Heart left ventricle (tissue), 13 donors: ENCODE data around the gene XIRP1.

Experiments used
- POLR2A ChIP-seq, 2 donors: fragments of 450-650 bp; IDR thresholded peaks; one replicate each; pipeline ENCODE4 v1.6.1; 2017; ENCODE audit warnings: antibody characterized with exemption in 2 of 2, mild to moderate bottlenecking in 2 of 2, moderate library complexity in 2 of 2
- TF ChIP-seq, protein P1 (sequence below), 12 donors: fragments of 200-600 bp; sonication (generic) in 4 of 12; IDR thresholded peaks; one replicate each; pipeline versions ENCODE4 v1.5.0 to v1.8.0; 2018 to 2022; ENCODE audit warnings: antibody characterized with exemption in 12 of 12, mild to moderate bottlenecking in 5 of 12
- donor health status: ischemic (EF 13 %, LVEDD 7.1; RV severe dilation, severe dysfunction).
- donor health status: DM: no; HTN: yes; CAD: no.
- donor health status: DM: no; HTN: no; CAD: no.
- donor health status: ischemic (EF 25% LVEDD 6.9; RV normal size, moderate dysfunction).
- donor health status: ischemic (EF 25% LVEDD 5.7; RV mildly dilated, moderate dysfunction).
- donor health status: ischemic (EF 35%, LVEDD 5.7; RV mildly dilated, moderate dysfunction).
- donor health status: nonischemic (EF 11% LVEDD 7.7; RV severe dilation, severe dysfunction).
- donor health status: DM: yes; HTN: yes; CAD: no.
- donor health status: PGD.
- donor health status: ischemic (EF 29% LVEDD 5.4; RV normal size, mild dysfunction).
- donor health status: nonischemic (EF 23%, LVEDD 6.1; RV moderate dilation, normal function).

DNA sequence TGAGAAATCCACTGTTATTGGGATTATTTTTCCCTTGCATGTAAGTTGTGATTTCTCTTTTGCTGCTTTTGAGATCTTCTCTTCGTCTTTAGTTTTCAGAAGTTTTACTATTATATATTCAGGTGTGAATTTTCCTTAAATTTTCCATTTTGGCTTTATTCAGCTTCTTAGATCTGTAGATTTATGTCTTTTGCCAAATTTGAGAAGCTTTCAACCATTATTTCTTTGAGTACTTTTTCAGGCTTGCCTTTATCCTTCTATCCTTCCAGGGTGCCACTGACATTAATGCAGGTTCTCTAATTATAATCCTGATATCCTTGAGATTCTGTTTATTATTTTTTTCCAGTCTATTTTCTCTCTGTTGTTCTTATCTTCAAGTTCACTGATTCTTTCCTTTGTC is 38.1 kb upstream of the XIRP1 start:
- TF ChIP-seq, protein P1, sequence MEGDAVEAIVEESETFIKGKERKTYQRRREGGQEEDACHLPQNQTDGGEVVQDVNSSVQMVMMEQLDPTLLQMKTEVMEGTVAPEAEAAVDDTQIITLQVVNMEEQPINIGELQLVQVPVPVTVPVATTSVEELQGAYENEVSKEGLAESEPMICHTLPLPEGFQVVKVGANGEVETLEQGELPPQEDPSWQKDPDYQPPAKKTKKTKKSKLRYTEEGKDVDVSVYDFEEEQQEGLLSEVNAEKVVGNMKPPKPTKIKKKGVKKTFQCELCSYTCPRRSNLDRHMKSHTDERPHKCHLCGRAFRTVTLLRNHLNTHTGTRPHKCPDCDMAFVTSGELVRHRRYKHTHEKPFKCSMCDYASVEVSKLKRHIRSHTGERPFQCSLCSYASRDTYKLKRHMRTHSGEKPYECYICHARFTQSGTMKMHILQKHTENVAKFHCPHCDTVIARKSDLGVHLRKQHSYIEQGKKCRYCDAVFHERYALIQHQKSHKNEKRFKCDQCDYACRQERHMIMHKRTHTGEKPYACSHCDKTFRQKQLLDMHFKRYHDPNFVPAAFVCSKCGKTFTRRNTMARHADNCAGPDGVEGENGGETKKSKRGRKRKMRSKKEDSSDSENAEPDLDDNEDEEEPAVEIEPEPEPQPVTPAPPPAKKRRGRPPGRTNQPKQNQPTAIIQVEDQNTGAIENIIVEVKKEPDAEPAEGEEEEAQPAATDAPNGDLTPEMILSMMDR (IDR thresholded peaks at IDR 0.05): no peak
- TF ChIP-seq POLR2A (IDR thresholded peaks at IDR 0.05): no peak
